K562 (cell line): ENCODE measurements around the gene SLC24A3. TPM values are rescaled to one million over a fixed set of nuclear protein-coding genes. Genes with fewer than 3 reads are reported as not detected.

Experiments used
- ATAC-seq: fragments of 200-7000 bp; cut with Tn5 transposase; 3 replicates; pipeline ENCODE4 v1.9.1; 2020; ENCODE audit warnings: moderate library complexity
- BruUV-seq: library from RNA; stranded (reverse); fragments of 400-500 nt; replicated peaks from 2 replicates; lab custom pipeline; 2021; lab: Mats Ljungman, UMichigan
- CTCF ChIA-PET: fragments of 300-600 bp; formaldehyde crosslinking; extraction: SDS; loops from one replicate; lab custom pipeline; 2021; ENCODE audit warnings: low intra/inter-chr PET ratio; lab: Yijun Ruan, JAX
- POLR2A ChIA-PET: fragments of 300-600, 350-650 bp; sonication (Branson Sonifier 250); formaldehyde crosslinking; extraction: SDS; loops from one replicate; lab custom pipeline; 2021; ENCODE audit warnings: antibody characterized with exemption, inconsistent platforms; lab: Yijun Ruan, JAX
- DNase-seq, 4 experiments: peaks; one replicate each; pipeline versions ENCODE4 v3.0.0 to v3.0.0-alpha.2; 2011 to 2018; ENCODE audit warnings: low spot score in 3 of 4, mixed read lengths in 3 of 4; ENCODE audit errors: extremely low read depth in 1 of 4
- FAIRE-seq: peaks from 2 replicates; lab custom pipeline; 2011; peaks lifted over from hg19 to GRCh38; lab: Jason Lieb, UNC
- H2AFZ ChIP-seq: 2 replicates; pipeline ENCODE4 v1.6.0; 2011; ENCODE audit warnings: low read depth, low read length, control low read depth, inconsistent platforms
- H3K27ac ChIP-seq: fragments of 200-600 bp; 3 replicates; pipeline ENCODE4 v1.8.0; 2011; ENCODE audit warnings: low read depth, mild to moderate bottlenecking, control low read depth, inconsistent platforms, low read length, moderate library complexity, mixed read lengths; ENCODE audit errors: extremely low read depth
- H3K27me3 ChIP-seq, 2 experiments: fragments of 300-600 bp in 1 of 2; 2 replicates in 1 of 2; 3 replicates in 1 of 2; pipeline versions ENCODE4 v1.6.0 to v1.8.0; 2011; ENCODE audit warnings: inconsistent platforms in 2 of 2, low read length in 2 of 2, mild to moderate bottlenecking in 1 of 2, mixed read lengths in 1 of 2, moderate library complexity in 1 of 2; ENCODE audit not compliant: control insufficient read depth in 2 of 2, insufficient read depth in 2 of 2
- H3K36me3 ChIP-seq: fragments of 300-600 bp; 3 replicates; pipeline ENCODE4 v1.8.0; 2011; ENCODE audit warnings: mild to moderate bottlenecking, low read length, inconsistent platforms; ENCODE audit not compliant: control insufficient read depth, insufficient read depth
- H3K4me1 ChIP-seq, 2 experiments: fragments of 200-600 bp in 1 of 2; replicated peaks in 1 of 2; 2 replicates in 1 of 2; 3 replicates in 1 of 2; pipeline versions ENCODE4 v1.5.1 to v1.8.0; 2011; ENCODE audit warnings: inconsistent platforms in 2 of 2, low read length in 2 of 2, mild to moderate bottlenecking in 1 of 2, mixed read lengths in 1 of 2, moderate library complexity in 1 of 2; ENCODE audit not compliant: control insufficient read depth in 2 of 2, insufficient read depth in 2 of 2
- H3K4me2 ChIP-seq: 2 replicates; pipeline ENCODE4 v1.6.1; 2011; ENCODE audit warnings: low read length, control low read depth, inconsistent platforms, mixed read lengths; ENCODE audit not compliant: insufficient read depth
- H3K4me3 ChIP-seq: fragments of 200-600 bp; sonication (generic), shearing (Covaris generic); 2 replicates; pipeline ENCODE4 v1.5.1; 2016; ENCODE audit warnings: control low read depth, inconsistent platforms
- H3K79me2 ChIP-seq: fragments of 200-600 bp; 3 replicates; pipeline ENCODE4 v1.8.0; 2011; ENCODE audit warnings: low read length, inconsistent platforms; ENCODE audit not compliant: control insufficient read depth, insufficient read depth
- H3K9ac ChIP-seq, 2 experiments: 2 replicates each; pipeline versions ENCODE4 v1.6.0 to v1.6.1; 2011; ENCODE audit warnings: low read depth in 2 of 2, low read length in 2 of 2, control low read depth in 1 of 2, inconsistent platforms in 1 of 2, mild to moderate bottlenecking in 1 of 2, mixed read lengths in 1 of 2; ENCODE audit not compliant: insufficient read depth in 1 of 2
- H3K9me1 ChIP-seq: one replicate; pipeline ENCODE4 v1.6.0; 2011; ENCODE audit warnings: inconsistent platforms, mild to moderate bottlenecking, low read length, moderate library complexity; ENCODE audit not compliant: control insufficient read depth, insufficient read depth
- H3K9me3 ChIP-seq: replicated peaks from 2 replicates; pipeline ENCODE4 v1.5.1; 2011; ENCODE audit warnings: low read depth, low read length, inconsistent platforms; ENCODE audit not compliant: control insufficient read depth, insufficient read depth
- H4K20me1 ChIP-seq: replicated peaks from 2 replicates; pipeline ENCODE4 v1.6.1; 2011; ENCODE audit warnings: low read length, inconsistent platforms, mixed read lengths; ENCODE audit not compliant: control insufficient read depth, insufficient read depth
- DDX20 ChIP-seq: fragments of 450-650 bp; IDR thresholded peaks from 2 replicates; pipeline ENCODE4 v1.6.1; 2016; ENCODE audit warnings: missing genetic modification characterization, low read depth, mild to moderate bottlenecking, missing compliant biosample characterization, moderate library complexity
- E2F5 ChIP-seq: sonication (generic); formaldehyde crosslinking; IDR thresholded peaks from 2 replicates; pipeline ENCODE4 v1.8.0; 2022; ENCODE audit warnings: mild to moderate bottlenecking, missing genetic modification reagents
- ETV1 ChIP-seq: fragments of 450-650 bp; conservative IDR thresholded peaks from 2 replicates; pipeline ENCODE4 v1.6.1; 2016; ENCODE audit warnings: missing genetic modification characterization, control low read depth, low read depth, missing compliant biosample characterization
- KAT7 ChIP-seq: sonication (generic); formaldehyde crosslinking; IDR thresholded peaks from 2 replicates; pipeline ENCODE4 v1.8.0; 2022; ENCODE audit warnings: missing genetic modification reagents, mild to moderate bottlenecking, borderline replicate concordance
- LEF1 ChIP-seq: fragments of 450-650 bp; IDR thresholded peaks from 2 replicates; pipeline ENCODE4 v1.6.1; 2016; ENCODE audit warnings: mild to moderate bottlenecking
- MITF ChIP-seq: IDR thresholded peaks from 2 replicates; pipeline ENCODE4 v1.6.1; 2014; ENCODE audit warnings: antibody characterized with exemption
- NCOA1 ChIP-seq: fragments of 450-650 bp; IDR thresholded peaks from 2 replicates; pipeline ENCODE4 v1.6.1; 2016; ENCODE audit warnings: low read depth
- NCOR1 ChIP-seq: fragments of 450-650 bp; IDR thresholded peaks from 2 replicates; pipeline ENCODE4 v1.6.1; 2016; ENCODE audit warnings: mild to moderate bottlenecking, moderate library complexity
- NFIC ChIP-seq: fragments of 450-650 bp; IDR thresholded peaks from 2 replicates; pipeline ENCODE4 v1.6.1; 2017; ENCODE audit warnings: mild to moderate bottlenecking, inconsistent platforms
- NFIX ChIP-seq: fragments of 250-450 bp; sonication (Bioruptor Pico); IDR thresholded peaks from 2 replicates; pipeline ENCODE4 v1.4.0; 2020; ENCODE audit warnings: low read depth, mild to moderate bottlenecking, moderate library complexity
- NR3C1 ChIP-seq: sonication (generic); formaldehyde crosslinking; IDR thresholded peaks from 2 replicates; pipeline ENCODE4 v1.8.1; 2022; ENCODE audit warnings: missing genetic modification reagents
- PRMT5 ChIP-seq: sonication (generic); formaldehyde crosslinking; IDR thresholded peaks from 2 replicates; pipeline ENCODE4 v1.5.0; 2020; ENCODE audit warnings: missing genetic modification reagents
- ZBED1 ChIP-seq: IDR thresholded peaks from 2 replicates; pipeline ENCODE4 v1.6.1; 2014
- ZNF23 ChIP-seq: fragments of 250-450 bp; sonication (Bioruptor Pico); IDR thresholded peaks from 2 replicates; pipeline ENCODE4 v1.4.0; 2020; ENCODE audit warnings: mild to moderate bottlenecking
- ZNF431 ChIP-seq: sonication (generic); formaldehyde crosslinking; IDR thresholded peaks from 2 replicates; pipeline ENCODE4 v1.8.0; 2022; ENCODE audit warnings: mild to moderate bottlenecking, missing genetic modification reagents
- WGBS: fragments of 100-300 bp; shearing (Covaris generic); methylation state at CpG from one replicate; pipeline ENCODE4 v1.1.6; 2016; ENCODE audit warnings: low coverage, mixed read lengths; ENCODE audit not compliant: insufficient coverage; ENCODE audit errors: missing lambda C conversion rate; 5-methylcytosine and 5-hydroxymethylcytosine counted together
- in situ Hi-C: fragments of 300-500 bp; cut with MboI; formaldehyde crosslinking; loops from 4 replicates; pipeline ENCODE4 v1.15.0; 2018; ENCODE audit warnings: inconsistent platforms, mixed read lengths
- intact Hi-C: fragments of 100-400 bp; cut with micrococcal nuclease; formaldehyde crosslinking; loops from 2 replicates; pipeline ENCODE4 v1.14.2; 2022
- polyA plus RNA-seq, 8 experiments: library from polyadenylated mRNA; depleted of rRNA in 4 of 8; stranded (reverse) in 5 of 8; unstranded in 3 of 8; fragments of >200 nt; fragmentation: Nextera tagmentation in 2 of 8; fragmentation: Illumina TruSeq in 1 of 8; extraction: Ambion mirVana in 2 of 8; extraction: Trizol in 1 of 8; gene quantifications; 2 replicates each; pipeline versions ENCODE4 v1.2.1 to v1.2.3, GENCODE V29; 2011 to 2014; ENCODE audit warnings: inconsistent platforms in 1 of 8, missing spikeins in 1 of 8
- total RNA-seq, 7 experiments: library from RNA; depleted of rRNA in 6 of 7; stranded (reverse); fragments of >200 nt in 6 of 7; fragmentation: Illumina TruSeq in 2 of 7; extraction: Trizol in 2 of 7; gene quantifications; 2 replicates each; pipeline versions ENCODE4 v1.2.1 to v1.2.3, GENCODE V29; 2011 to 2021; ENCODE audit warnings: low replicate concordance in 1 of 7

Gene SLC24A3
- total and polyA plus RNA-seq, 9 of the 15 experiments (the other 6 are each of a cell fraction or from before 2014, with no cell fraction given) = not detected

- Histone ChIP-seq H3K79me2 (no peaks in the 10 kb centered on the region), H3K27me3 (peaks cover 0 to 5% of the 10 kb centered on the region in 2 experiments; a peak in 1 of 5 replicates), H3K27ac (no peak overlapping the region), H3K36me3 (no peaks in the 10 kb centered on the region), H3K4me3 (no peak overlapping the region), H4K20me1 (no peaks in the 10 kb centered on the region), H2AFZ (no peak overlapping the region), H3K9me3 (no peaks in the 10 kb centered on the region), H3K9ac (no peak overlapping the region), H3K9me1 (no peaks in the 10 kb centered on the region), H3K4me1 (no peaks in the 10 kb centered on the region), H3K4me2 (no peak overlapping the region)
- FAIRE-seq (no peak), ATAC-seq (no peak), DNase-seq (no peak)
- in situ Hi-C loops = no loop called here
- ChIA-PET POLR2A (no interaction called here), CTCF (no interaction called here)
- intact Hi-C loops = no loop called here
- TF ChIP-seq NFIC (peak; percentile 53; the same call in 1 of the 2 replicates), NFIX (0 out of 2 replicates have a peak, but pooled peaks have one; percentile 9), ZBED1 (no peak)
- no TSS peak for BruUV-seq
Measured at GRCh38 chr20:19673575-19673974, 461.1 kb downstream of the SLC24A3 start.

- no peak overlapping the region for H3K27ac ChIP-seq
- no peak overlapping the region for H3K4me3 ChIP-seq
- no peak overlapping the region for H3K4me2 ChIP-seq
- H3K36me3 ChIP-seq = no peaks in the 10 kb centered on the region
- no peak for DNase-seq
- no peaks in the 10 kb centered on the region for H3K79me2 ChIP-seq
- no peaks in the 10 kb centered on the region for H3K9me1 ChIP-seq
- no peak for ATAC-seq
- no peaks in the 10 kb centered on the region for H3K9me3 ChIP-seq
- H3K27me3 ChIP-seq = no peaks in the 10 kb centered on the region; a peak in 1 of 5 replicates
- H3K4me1 ChIP-seq = no peaks in the 10 kb centered on the region
- 0% methylated on average over 4 of the region's 4 CpGs for WGBS
- no peak overlapping the region for H3K9ac ChIP-seq
- ChIA-PET POLR2A (no interaction called here), CTCF (no interaction called here)
- no TSS peak for BruUV-seq
- H2AFZ ChIP-seq = no peak overlapping the region
- no peaks in the 10 kb centered on the region for H4K20me1 ChIP-seq
- no peak for FAIRE-seq
- in situ Hi-C loops = no loop called here
- intact Hi-C loops = no loop called here
- TF ChIP-seq LEF1 = no peak
- TF ChIP-seq MITF = no peak
- TF ChIP-seq ZNF23 = no peak
- TF ChIP-seq ZNF431 (CRISPR knock-in tag) = no peak
- TF ChIP-seq PRMT5 (CRISPR knock-in tag) = no peak
- TF ChIP-seq KAT7 (CRISPR knock-in tag) = no peak
- no peak for TF ChIP-seq DDX20 (tag)
- TF ChIP-seq ETV1 (tag) = no peak
- no peak for TF ChIP-seq NCOA1
- TF ChIP-seq NCOR1 = no peak
- no peak for TF ChIP-seq NR3C1
- no peak for TF ChIP-seq E2F5 (CRISPR knock-in tag)
Measured at GRCh38 chr20:19676202-19676601, 463.8 kb downstream of the SLC24A3 start.
